ENCODE measurements around the gene KRTAP10-2.

- TF ChIP-seq TAF1 (IDR thresholded peaks at IDR 0.05; ENCODE audit: control insufficient read depth, extremely low read depth, insufficient read depth, low read length, severe bottlenecking) (no peak), ZNF274 (IDR thresholded peaks at IDR 0.05; ENCODE audit: borderline replicate concordance, low read depth, low read length) (no peak), POLR2A (conservative IDR thresholded peaks at IDR 0.05) (no peak), EZH2 (IDR thresholded peaks at IDR 0.05; ENCODE audit: borderline replicate concordance, low read depth, low read length) (no peak)
These were observed 41.4 kb upstream of the KRTAP10-2 start, which contains the start of gene KRTAP10-6 for GRCh38 chr21:44592446-44593311.

Measured in K562 (cell line).